ENCODE data around the gene CPA3.

Gene CPA3

GRCh38 chr3:148924562-148924961, 59.5 kb downstream of the CPA3 start:
- DNase-seq = no peak

GRCh38 chr3:148925845-148926244, 60.7 kb downstream of the CPA3 start:
- no peak for DNase-seq

- no peak for DNase-seq
These were observed 65.7 kb downstream of the CPA3 start for GRCh38 chr3:148930752-148931151.

- peak; percentile 7 for DNase-seq
These were observed 66.5 kb downstream of the CPA3 start for GRCh38 chr3:148931574-148931973.

- DNase-seq = no peak
These were observed 67.9 kb downstream of the CPA3 start for GRCh38 chr3:148932972-148933371.

- no peak for DNase-seq
These were observed 72.6 kb downstream of the CPA3 start for GRCh38 chr3:148937467-148938255.

GRCh38 chr3:148938306-148938705, 73.2 kb downstream of the CPA3 start:
- no peak for DNase-seq

- DNase-seq = no peak
These were observed 73.8 kb downstream of the CPA3 start for GRCh38 chr3:148938936-148939335.

- no peak for DNase-seq
These were observed 75.9 kb downstream of the CPA3 start for GRCh38 chr3:148940983-148941382.

GRCh38 chr3:148943506-148944205, 78.6 kb downstream of the CPA3 start:
- peak; percentile 82 for DNase-seq

- DNase-seq = no peak
These were observed 80.0 kb downstream of the CPA3 start for GRCh38 chr3:148945116-148945515.
